Left lung (tissue), 14 donors: ENCODE results near the gene CNPY1. TPM values are rescaled to one million over a fixed set of nuclear protein-coding genes. Genes with fewer than 3 reads are reported as not detected.
"Not testable (repeated sequence)": the region's sequence is repeated elsewhere in the genome, so short reads cannot be mapped to it uniquely, and the experiment has no call there.

Experiments
- ATAC-seq: fragments of 200-7000 bp; cut with Tn5 transposase; one replicate; pipeline ENCODE4 v1.9.1; 2020; ENCODE audit warnings: moderate library complexity
- DNase-seq, 4 donors: peaks; one replicate each; pipeline ENCODE4 v3.0.0-alpha.2; 2013 to 2020
- H3K27ac ChIP-seq, 2 donors: fragments of 200-600 bp; sonication (generic) in 1 of 2; one replicate each; pipeline versions ENCODE4 v1.5.0 to v1.8.0; 2020 to 2021
- H3K27me3 ChIP-seq, 2 donors: fragments of 200-600 bp; sonication (generic) in 1 of 2; one replicate each; pipeline versions ENCODE4 v1.5.0 to v1.8.0; 2020 to 2021
- H3K36me3 ChIP-seq, 2 donors: fragments of 200-600 bp; sonication (generic) in 1 of 2; one replicate each; pipeline versions ENCODE4 v1.5.0 to v1.8.0; 2020 to 2021
- H3K4me1 ChIP-seq, 2 donors: fragments of 200-600 bp; one replicate each; pipeline ENCODE4 v1.8.0; 2021
- H3K4me3 ChIP-seq, 2 donors: fragments of 200-600 bp; sonication (generic) in 1 of 2; one replicate each; pipeline versions ENCODE4 v1.5.0 to v1.8.0; 2020 to 2021; ENCODE audit warnings: mild to moderate bottlenecking in 1 of 2
- H3K9me3 ChIP-seq, 2 donors: fragments of 200-600 bp; sonication (generic) in 1 of 2; one replicate each; pipeline versions ENCODE4 v1.5.0 to v1.8.0; 2020 to 2021
- intact Hi-C, 2 donors: fragments of 100-400 bp; cut with DNase I; formaldehyde crosslinking; loops; one replicate each; pipeline versions ENCODE4 v1.11.2 to v1.14.2; 2022
- long read RNA-seq, 12 donors: library from polyadenylated mRNA in 2 of 12; unstranded in 2 of 12; transcript quantifications; one replicate each; pipeline ENCODE4 v2.0.0 and lab custom pipeline, GENCODE V29; 2019 to 2026
- polyA plus RNA-seq, 6 donors: library from polyadenylated mRNA; unstranded; fragments of 120-200 nt; gene quantifications; one replicate each; pipeline ENCODE4 v1.2.1, GENCODE V29; 2013; ENCODE audit not compliant: insufficient read length in 6 of 6
- total RNA-seq, 2 donors: library from RNA; stranded (reverse); fragmentation: NEBNext Ultra II Directional; extraction: Animal tissue kit (Norgen Biotek cat#: 25700); gene quantifications; one replicate each; pipeline ENCODE4 v1.2.1, GENCODE V29; 2021
- TF ChIP-seq, protein P1 (sequence below), 2 donors: fragments of 200-600 bp; sonication (generic) in 1 of 2; IDR thresholded peaks; one replicate each; pipeline versions ENCODE4 v1.5.0 to v1.8.0; 2021; ENCODE audit warnings: antibody characterized with exemption in 2 of 2
- donor health status: DM: no; HTN: yes; CAD: no.
- donor health status: DM: no; HTN: no; CAD: no.

CNPY1 gene
- total RNA-seq (not detected), polyA plus RNA-seq (not detected)
- long read RNA-seq, donor 1 = 0 reads
- long read RNA-seq, donor 2 = 0 reads
- long read RNA-seq, donor 3 = 0 reads
- long read RNA-seq, donor 4 = 0 reads
- long read RNA-seq, donor 5 = 0 reads
- long read RNA-seq, donor 6 = 0 reads
- long read RNA-seq, donor 7 = 0 reads
- long read RNA-seq, donor 8 = 0 reads
- long read RNA-seq, donor 9 = 0 reads
- long read RNA-seq, donor 10 = 0 reads
- long read RNA-seq, donor 11 = 0 reads
- long read RNA-seq, donor 12 = 0 reads

DNA sequence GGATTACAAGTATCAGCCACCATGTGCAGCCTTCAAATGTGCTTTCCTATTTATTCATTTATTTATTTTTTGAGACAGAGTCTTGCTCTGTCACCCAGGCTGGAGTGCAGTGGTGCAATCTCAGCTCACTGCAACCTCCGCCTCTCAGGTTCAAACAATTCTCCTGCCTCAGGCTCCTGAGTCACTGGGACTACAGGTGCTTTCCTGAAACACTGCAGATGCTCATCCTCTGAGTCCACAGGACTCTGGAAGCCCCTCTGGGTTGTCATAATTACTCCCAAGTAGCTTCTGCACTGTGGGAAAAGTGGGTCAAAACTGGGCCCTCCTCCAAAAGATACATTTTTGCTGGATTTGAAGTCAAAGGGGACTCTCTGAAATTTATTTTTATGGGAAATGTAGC, at the start of gene CNPY1:
TSS of gene CNPY1 (minus strand) at position 111 of the 400 bp plus-strand sequence. CDS start 630 bp downstream, outside the sequence.
- intact Hi-C loops, H3K4me1 ChIP-seq, H3K9me3 ChIP-seq, DNase-seq, H3K27ac ChIP-seq, H3K36me3 ChIP-seq, H3K4me3 ChIP-seq, ATAC-seq: not testable (repeated sequence)
- H3K27me3 ChIP-seq = peaks cover 0 to 33% of the 10 kb centered on the region in 2 donors

DNA sequence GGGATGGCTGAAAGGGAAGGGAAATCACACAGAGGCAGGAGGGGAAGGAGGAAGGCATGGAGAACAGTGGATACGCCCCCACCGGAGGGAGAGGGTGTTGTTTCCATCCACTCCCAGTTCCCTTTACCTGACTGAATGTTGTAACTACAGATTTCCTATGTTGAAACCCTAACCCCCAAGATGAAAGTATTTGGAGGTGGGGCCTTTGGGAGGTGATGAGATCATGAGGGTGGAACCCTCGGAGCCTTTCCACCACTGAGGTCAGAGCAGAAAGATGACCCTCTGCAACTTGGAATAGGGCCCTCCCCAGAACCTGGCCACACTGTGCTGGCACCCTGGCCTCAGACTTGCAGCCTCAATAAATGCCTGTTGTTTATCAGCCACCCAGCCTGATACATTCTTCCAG, 48.6 kb upstream of the CNPY1 start:
- peaks cover 4 to 52% of the 10 kb centered on the region in 2 donors for H3K4me1 ChIP-seq
- intact Hi-C loops = loop anchor here in 1 of 2 donors (10.0 kb wide), 1 partner anchor 170 kb away; no protein-coding TSS in a partner anchor
- peak; percentile 10 for ATAC-seq

DNA sequence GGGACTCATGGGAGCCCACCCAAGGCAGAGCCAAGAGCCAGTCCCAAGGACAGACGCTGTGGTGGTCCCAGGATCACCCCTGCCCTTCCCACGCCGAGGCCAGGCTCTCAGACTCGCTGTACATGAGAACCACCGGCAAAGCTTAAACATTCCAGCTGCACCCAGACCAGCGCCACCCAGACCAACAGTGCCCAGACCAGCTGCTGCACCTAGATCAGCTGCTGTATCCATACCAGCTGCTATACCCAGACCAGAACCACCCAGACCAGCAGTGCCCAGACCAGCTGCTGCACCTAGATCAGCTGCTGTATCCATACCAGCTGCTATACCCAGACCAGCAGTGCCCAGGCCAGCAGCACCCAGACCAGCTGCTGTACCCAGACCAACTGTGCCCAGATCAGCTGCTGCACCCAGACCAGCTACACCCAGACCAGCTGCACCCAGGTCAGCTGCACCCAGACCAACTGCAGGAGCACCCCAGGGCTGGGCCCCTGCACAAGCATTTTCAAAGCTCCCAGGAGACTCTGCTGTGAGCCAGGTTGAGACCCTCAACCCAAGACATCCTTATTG, 47.9 kb upstream of the CNPY1 start:
- peaks cover 4 to 56% of the 10 kb centered on the region in 2 donors for H3K4me1 ChIP-seq
- DNase-seq = no peak
- intact Hi-C loops = loop anchor here in 1 of 2 donors (10.0 kb wide), 1 partner anchor 171 kb away; no protein-coding TSS in a partner anchor
- TF ChIP-seq, protein P1, sequence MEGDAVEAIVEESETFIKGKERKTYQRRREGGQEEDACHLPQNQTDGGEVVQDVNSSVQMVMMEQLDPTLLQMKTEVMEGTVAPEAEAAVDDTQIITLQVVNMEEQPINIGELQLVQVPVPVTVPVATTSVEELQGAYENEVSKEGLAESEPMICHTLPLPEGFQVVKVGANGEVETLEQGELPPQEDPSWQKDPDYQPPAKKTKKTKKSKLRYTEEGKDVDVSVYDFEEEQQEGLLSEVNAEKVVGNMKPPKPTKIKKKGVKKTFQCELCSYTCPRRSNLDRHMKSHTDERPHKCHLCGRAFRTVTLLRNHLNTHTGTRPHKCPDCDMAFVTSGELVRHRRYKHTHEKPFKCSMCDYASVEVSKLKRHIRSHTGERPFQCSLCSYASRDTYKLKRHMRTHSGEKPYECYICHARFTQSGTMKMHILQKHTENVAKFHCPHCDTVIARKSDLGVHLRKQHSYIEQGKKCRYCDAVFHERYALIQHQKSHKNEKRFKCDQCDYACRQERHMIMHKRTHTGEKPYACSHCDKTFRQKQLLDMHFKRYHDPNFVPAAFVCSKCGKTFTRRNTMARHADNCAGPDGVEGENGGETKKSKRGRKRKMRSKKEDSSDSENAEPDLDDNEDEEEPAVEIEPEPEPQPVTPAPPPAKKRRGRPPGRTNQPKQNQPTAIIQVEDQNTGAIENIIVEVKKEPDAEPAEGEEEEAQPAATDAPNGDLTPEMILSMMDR (IDR thresholded peaks at IDR 0.05) = no peak
- H3K27me3 ChIP-seq = peaks cover 0 to 24% of the 10 kb centered on the region in 2 donors
- no peak for ATAC-seq
- no peaks in the 10 kb centered on the region for H3K9me3 ChIP-seq
- H3K27ac ChIP-seq = peak overlapping the region in 1 of 2 donors; percentile 89
- no peaks in the 10 kb centered on the region for H3K36me3 ChIP-seq
- no peak overlapping the region for H3K4me3 ChIP-seq

More for the DNA sequence above, 48.6 kb upstream of the CNPY1 start:
- TF ChIP-seq, protein P1 (IDR thresholded peaks at IDR 0.05) = no peak
- H3K27me3 ChIP-seq = peaks cover 0 to 27% of the 10 kb centered on the region in 2 donors
- no peak for DNase-seq
- no peak overlapping the region for H3K4me3 ChIP-seq
- no peaks in the 10 kb centered on the region for H3K9me3 ChIP-seq
- no peaks in the 10 kb centered on the region for H3K36me3 ChIP-seq
- H3K27ac ChIP-seq = peak overlapping the region in 1 of 2 donors; percentile 89

DNA sequence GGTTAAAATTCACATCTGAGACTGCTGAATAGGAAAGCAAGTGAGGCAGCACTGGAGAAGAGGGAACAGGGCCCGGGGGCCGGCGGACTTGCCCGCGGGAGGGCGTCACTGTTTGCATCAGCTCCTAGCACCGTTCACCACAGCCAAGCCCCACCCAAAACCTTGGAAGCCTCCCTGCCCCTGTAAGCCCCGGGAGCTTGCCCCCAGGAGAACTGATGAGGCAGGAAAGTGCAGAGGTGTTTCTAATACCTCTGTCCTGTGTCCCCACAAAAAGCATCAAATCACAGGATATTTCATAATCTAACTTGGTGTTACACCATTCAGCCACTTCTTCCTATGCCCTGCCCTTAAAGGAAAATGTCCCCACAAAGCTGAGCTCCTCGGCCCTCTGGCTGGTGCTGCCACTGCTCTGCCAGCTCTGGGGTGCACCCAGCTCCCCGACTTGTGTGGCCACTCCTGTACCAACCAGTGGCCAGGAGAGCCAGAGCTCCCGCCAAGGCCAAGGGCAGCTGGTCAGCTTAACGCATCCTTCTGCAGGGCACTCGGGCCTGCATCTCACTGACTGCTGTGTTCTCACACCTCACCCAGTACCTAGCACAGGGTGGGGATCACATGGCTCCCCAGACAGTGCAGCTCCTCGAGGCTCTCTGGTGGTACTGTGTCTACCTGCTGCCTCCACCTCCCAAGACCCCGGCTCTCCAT, 47.3 kb upstream of the CNPY1 start:
- peaks cover 4 to 51% of the 10 kb centered on the region in 2 donors for H3K4me1 ChIP-seq
- peaks cover 0 to 19% of the 10 kb centered on the region in 2 donors for H3K27me3 ChIP-seq
- no peak for ATAC-seq
- H3K4me3 ChIP-seq = no peak overlapping the region
- no peaks in the 10 kb centered on the region for H3K36me3 ChIP-seq
- peak overlapping the region in 1 of 2 donors; percentile 89 for H3K27ac ChIP-seq
- no peak for DNase-seq
- intact Hi-C loops = loop anchor here in 1 of 2 donors (10.0 kb wide), 1 partner anchor 171 kb away; no protein-coding TSS in a partner anchor
- TF ChIP-seq, protein P1 (IDR thresholded peaks at IDR 0.05) = no peak
- no peaks in the 10 kb centered on the region for H3K9me3 ChIP-seq

DNA sequence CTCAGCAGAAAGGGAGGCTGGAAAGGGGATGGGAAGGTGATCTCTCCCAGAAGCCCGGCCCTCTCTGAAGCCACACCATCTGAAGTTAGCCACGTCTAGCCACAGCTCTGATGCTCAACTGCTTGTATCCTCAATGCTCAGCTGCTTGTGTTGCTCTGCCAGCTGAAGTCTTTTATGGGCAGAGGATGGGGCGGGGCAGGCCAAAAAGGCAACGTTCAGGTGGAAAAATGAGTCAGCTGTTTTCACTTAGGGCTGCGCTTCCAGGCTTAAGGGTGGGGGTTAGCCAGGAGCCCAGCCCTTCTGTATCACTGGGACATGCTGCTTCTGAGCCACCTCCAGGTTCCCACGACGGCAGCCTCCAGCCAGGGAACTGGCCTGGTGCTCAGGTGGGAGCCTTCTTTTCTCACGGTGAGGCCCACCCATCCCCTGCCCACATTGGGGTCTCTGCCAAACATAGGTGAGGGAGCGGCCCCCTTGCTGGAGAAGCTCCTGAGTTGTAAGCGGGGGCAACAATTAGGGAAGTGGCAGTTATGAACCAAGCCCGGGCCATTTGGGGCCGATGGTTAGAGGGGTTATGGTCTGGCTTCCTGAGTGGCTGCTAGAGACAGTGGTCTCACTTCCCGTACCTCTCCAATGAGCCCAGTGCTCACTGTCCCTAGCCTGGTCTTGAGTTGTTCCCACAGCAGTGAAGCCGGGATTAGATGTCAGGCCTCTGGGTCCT, 44.9 kb upstream of the CNPY1 start:
- peak; percentile 17 for ATAC-seq
- peak overlapping the region in 1 of 2 donors; percentile 94 for H3K27ac ChIP-seq
- H3K36me3 ChIP-seq = no peaks in the 10 kb centered on the region
- H3K27me3 ChIP-seq = peaks cover 0 to 19% of the 10 kb centered on the region in 2 donors
- peaks cover 4 to 49% of the 10 kb centered on the region in 2 donors for H3K4me1 ChIP-seq
- DNase-seq = peak in 1 of 4 donors; percentile 49
- intact Hi-C loops = loop anchor here in 1 of 2 donors (10.0 kb wide), 1 partner anchor 174 kb away; no protein-coding TSS in a partner anchor
- no peak overlapping the region for H3K4me3 ChIP-seq
- TF ChIP-seq, protein P1 (IDR thresholded peaks at IDR 0.05) = no peak
- no peaks in the 10 kb centered on the region for H3K9me3 ChIP-seq
